GM11168 (cell line): ENCODE data around the gene PCDH19.

Experiments
- in situ Hi-C: fragments of 300-500 bp; cut with MboI; formaldehyde crosslinking; loops from one replicate; pipeline ENCODE4 v1.12.0; 2022; ENCODE audit warnings: low sequenced_read_pairs; ENCODE audit not compliant: unreplicated experiment

The PCDH19 gene

GRCh38 chrX:100405424-100405823 is 4.6 kb downstream of the PCDH19 start:
- in situ Hi-C loops, result no loop called here

- in situ Hi-C loops, result no loop called here
These were observed 5.2 kb downstream of the PCDH19 start for GRCh38 chrX:100404851-100405250.

- in situ Hi-C loops, result no loop called here
These were observed 14.3 kb downstream of the PCDH19 start for GRCh38 chrX:100395781-100396180.

- in situ Hi-C loops, result no loop called here
These were observed 28.5 kb downstream of the PCDH19 start for GRCh38 chrX:100381619-100382018.

GRCh38 chrX:100379388-100379986 is 30.6 kb downstream of the PCDH19 start:
- in situ Hi-C loops, result no loop called here

- in situ Hi-C loops, result no loop called here
These were observed 32.2 kb downstream of the PCDH19 start for GRCh38 chrX:100377826-100378225.

GRCh38 chrX:100376576-100376975 is 33.5 kb downstream of the PCDH19 start:
- in situ Hi-C loops, result no loop called here

GRCh38 chrX:100373673-100374072 is 36.4 kb downstream of the PCDH19 start:
- in situ Hi-C loops, result no loop called here

- in situ Hi-C loops, result no loop called here
These were observed 41.9 kb downstream of the PCDH19 start for GRCh38 chrX:100368167-100368566.

GRCh38 chrX:100363896-100364295 is 46.2 kb downstream of the PCDH19 start:
- in situ Hi-C loops, result no loop called here

GRCh38 chrX:100358766-100359165 is 51.3 kb downstream of the PCDH19 start:
- in situ Hi-C loops, result no loop called here

GRCh38 chrX:100356351-100356896 is 53.6 kb downstream of the PCDH19 start:
- in situ Hi-C loops, result no loop called here

- in situ Hi-C loops, result no loop called here
These were observed 54.4 kb downstream of the PCDH19 start for GRCh38 chrX:100355680-100356079.

GRCh38 chrX:100353326-100353725 is 56.7 kb downstream of the PCDH19 start:
- in situ Hi-C loops, result no loop called here

- in situ Hi-C loops, result no loop called here
These were observed 59.2 kb downstream of the PCDH19 start for GRCh38 chrX:100350704-100351489.

GRCh38 chrX:100349391-100349790 is 60.7 kb downstream of the PCDH19 start:
- in situ Hi-C loops, result no loop called here

GRCh38 chrX:100341142-100341510 is 68.9 kb downstream of the PCDH19 start:
- in situ Hi-C loops, result no loop called here

GRCh38 chrX:100340491-100341141 is 69.5 kb downstream of the PCDH19 start:
- in situ Hi-C loops, result no loop called here

GRCh38 chrX:100328351-100328750 is 81.7 kb downstream of the PCDH19 start:
- in situ Hi-C loops, result no loop called here

- in situ Hi-C loops, result no loop called here
These were observed 90.4 kb downstream of the PCDH19 start for GRCh38 chrX:100319716-100320115.

- in situ Hi-C loops, result no loop called here
These were observed 93.1 kb downstream of the PCDH19 start for GRCh38 chrX:100316987-100317386.
